SU-DHL-6 (cell line): ENCODE measurements around the gene TCP11L1.

ENCODE experiments used
- H2AFZ ChIP-seq: fragments of 200-600 bp; sonication (generic); 2 replicates; pipeline ENCODE4 v1.6.1; 2014; ENCODE audit warnings: low read depth, mild to moderate bottlenecking, moderate library complexity, mixed read lengths, antibody characterized with exemption, low read length; ENCODE audit not compliant: severe bottlenecking
- H3F3A ChIP-seq: fragments of 200-600 bp; shearing (Covaris generic); 2 replicates; pipeline ENCODE4 v1.6.0; 2016; ENCODE audit warnings: antibody characterized with exemption, mild to moderate bottlenecking; ENCODE audit not compliant: insufficient read depth
- H3K27ac ChIP-seq: fragments of 200-600 bp; sonication (generic); 2 replicates; pipeline ENCODE4 v1.5.1; 2016; ENCODE audit warnings: low read depth, mild to moderate bottlenecking, low read length, moderate library complexity, mixed read lengths
- H3K27me3 ChIP-seq: fragments of 200-600 bp; sonication (generic), shearing (Covaris generic); 2 replicates; pipeline ENCODE4 v1.6.0; 2014; ENCODE audit warnings: mild to moderate bottlenecking, low read length
- H3K36me3 ChIP-seq: fragments of 200-600 bp; sonication (generic); 2 replicates; pipeline ENCODE4 v1.6.1; 2014; ENCODE audit warnings: mild to moderate bottlenecking, low read length, mixed read lengths
- H3K4me2 ChIP-seq: fragments of 300-600, 200-600 bp; shearing (Covaris generic), sonication (generic); 2 replicates; pipeline ENCODE4 v1.6.0; 2014; ENCODE audit warnings: low read length, low read depth, mild to moderate bottlenecking; ENCODE audit not compliant: poor library complexity, severe bottlenecking
- H3K4me3 ChIP-seq: fragments of 200-600 bp; sonication (generic); 2 replicates; pipeline ENCODE4 v1.5.1; 2014; ENCODE audit warnings: antibody characterized with exemption, low read length, mild to moderate bottlenecking, mixed read lengths; ENCODE audit not compliant: insufficient read depth, poor library complexity, severe bottlenecking
- H3K79me2 ChIP-seq: fragments of 200-600 bp; sonication (generic); 2 replicates; pipeline ENCODE4 v1.6.1; 2014; ENCODE audit warnings: mild to moderate bottlenecking, low read length, moderate library complexity; ENCODE audit not compliant: insufficient read depth
- H3K9ac ChIP-seq: fragments of 200-600 bp; sonication (generic); 2 replicates; pipeline ENCODE4 v1.7.0; 2014; ENCODE audit warnings: mild to moderate bottlenecking, low read length
- H3K9me2 ChIP-seq: fragments of 200-600 bp; sonication (generic); replicated peaks from 2 replicates; pipeline ENCODE4 v1.6.1; 2014; ENCODE audit warnings: low read length; ENCODE audit not compliant: insufficient read depth
- H3K9me3 ChIP-seq: fragments of 200-600 bp; sonication (generic); 2 replicates; pipeline ENCODE4 v1.6.1; 2014; ENCODE audit warnings: low read length, mixed read lengths; ENCODE audit not compliant: insufficient read depth
- H4K20me1 ChIP-seq: fragments of 200-600 bp; sonication (generic); 2 replicates; pipeline ENCODE4 v1.6.1; 2014; ENCODE audit warnings: low read depth, mild to moderate bottlenecking, antibody characterized with exemption, low read length, moderate library complexity, mixed read lengths
- CTCF ChIP-seq: fragments of 200-600 bp; sonication (generic); IDR thresholded peaks from one replicate; pipeline ENCODE4 v1.5.1; 2017; ENCODE audit warnings: antibody characterized with exemption, mild to moderate bottlenecking, low read length, moderate library complexity; ENCODE audit not compliant: insufficient read depth, poor library complexity, severe bottlenecking
- EZH2phosphoT487 ChIP-seq: fragments of 200-600 bp; sonication (generic), shearing (Covaris generic); conservative IDR thresholded peaks from 2 replicates; pipeline ENCODE4 v1.6.1; 2018; ENCODE audit warnings: mild to moderate bottlenecking, antibody characterized with exemption, low read length, moderate library complexity, mixed read lengths

TCP11L1 gene

DNA sequence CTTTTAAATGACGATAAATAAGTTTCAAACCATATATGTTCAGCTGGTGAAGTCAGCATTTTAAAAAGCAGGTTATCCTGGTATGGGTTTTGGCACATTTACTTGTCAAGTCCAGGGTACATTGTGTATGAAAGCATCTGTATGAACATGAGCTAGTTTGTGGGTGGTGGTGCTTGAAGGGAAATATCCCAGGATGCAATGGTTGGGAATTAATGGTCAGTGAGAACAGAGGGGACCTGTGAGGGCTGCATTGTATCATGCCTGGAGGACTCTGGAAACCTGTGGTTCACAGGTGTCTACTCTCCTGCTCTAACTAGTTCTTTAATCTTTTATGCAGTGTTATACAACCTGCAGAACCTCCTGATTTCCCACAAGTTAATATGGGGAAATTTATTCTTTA lies 17.9 kb upstream of the TCP11L1 start:
- no peak overlapping the region for H3K9ac ChIP-seq

DNA sequence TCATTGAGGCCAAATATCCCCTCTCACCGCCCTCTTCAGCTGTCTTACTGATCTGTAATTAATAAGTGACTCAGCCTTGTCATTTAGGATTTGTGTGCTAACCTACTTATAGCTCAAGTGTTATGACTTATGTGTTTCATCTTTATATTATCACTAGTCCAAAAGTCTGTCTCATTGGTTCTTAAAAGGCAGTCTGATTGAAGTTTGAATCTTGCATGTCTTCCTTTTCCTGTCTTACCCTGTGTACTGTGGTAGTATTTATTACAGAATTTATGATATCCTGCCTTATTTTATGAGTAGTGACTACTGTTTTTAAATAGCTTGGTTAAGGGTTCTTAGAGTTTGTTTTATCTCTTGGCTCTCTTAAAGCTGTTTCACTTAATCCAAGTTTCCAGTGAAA lies 17.4 kb upstream of the TCP11L1 start:
- Histone ChIP-seq H4K20me1 (no peaks in the 10 kb centered on the region), H3K79me2 (no peaks in the 10 kb centered on the region), H3K36me3 (no peaks in the 10 kb centered on the region), H3K4me3 (no peak overlapping the region), H3K9me2 (no peaks in the 10 kb centered on the region), H3K4me2 (no peak overlapping the region), H2AFZ (no peak overlapping the region), H3K27me3 (no peaks in the 10 kb centered on the region), H3K9ac (no peak overlapping the region), H3F3A (no peaks in the 10 kb centered on the region), H3K9me3 (no peaks in the 10 kb centered on the region), H3K27ac (no peak overlapping the region)
- no peak for TF ChIP-seq CTCF
- no peak for TF ChIP-seq EZH2phosphoT487

More for the DNA sequence above, 17.9 kb upstream of the TCP11L1 start:
- no peaks in the 10 kb centered on the region for H3K36me3 ChIP-seq
- H3K4me2 ChIP-seq = no peak overlapping the region
- TF ChIP-seq EZH2phosphoT487 = no peak
- H3K27ac ChIP-seq = no peak overlapping the region
- no peak overlapping the region for H3K4me3 ChIP-seq
- no peaks in the 10 kb centered on the region for H4K20me1 ChIP-seq
- H3F3A ChIP-seq = no peaks in the 10 kb centered on the region
- no peak overlapping the region for H2AFZ ChIP-seq
- no peaks in the 10 kb centered on the region for H3K27me3 ChIP-seq
- no peaks in the 10 kb centered on the region for H3K9me3 ChIP-seq
- H3K9me2 ChIP-seq = no peaks in the 10 kb centered on the region
- no peaks in the 10 kb centered on the region for H3K79me2 ChIP-seq

DNA sequence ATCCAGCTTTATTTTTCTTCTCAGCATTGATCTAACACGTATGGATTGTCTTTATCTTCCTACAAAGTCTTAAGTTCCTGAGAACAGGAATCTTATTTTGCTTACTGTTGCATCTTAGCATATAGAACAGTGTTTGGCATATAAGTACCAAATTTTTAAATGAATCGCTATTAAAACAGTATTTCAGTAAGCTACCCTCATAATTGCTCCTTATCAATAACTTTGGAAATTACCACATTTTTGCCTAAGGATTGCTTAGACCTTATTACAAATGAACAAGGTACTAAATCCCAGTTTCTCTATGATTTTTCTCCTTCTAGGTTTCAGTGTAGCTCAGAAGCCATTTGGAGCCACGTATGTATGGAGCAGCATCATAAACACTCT lies 14.0 kb upstream of the TCP11L1 start:
- Histone ChIP-seq H3K4me2 (no peak overlapping the region), H3K9ac (no peak overlapping the region), H3K27ac (no peak overlapping the region), H4K20me1 (no peaks in the 10 kb centered on the region), H2AFZ (no peak overlapping the region), H3K36me3 (no peaks in the 10 kb centered on the region), H3K4me3 (no peak overlapping the region), H3K9me2 (no peaks in the 10 kb centered on the region), H3K27me3 (no peaks in the 10 kb centered on the region), H3K79me2 (no peaks in the 10 kb centered on the region), H3F3A (no peaks in the 10 kb centered on the region), H3K9me3 (no peaks in the 10 kb centered on the region)
- TF ChIP-seq CTCF (no peak), EZH2phosphoT487 (no peak)

GRCh38 chr11:33027233-33027632 lies 12.1 kb upstream of the TCP11L1 start:
- H3F3A ChIP-seq = no peaks in the 10 kb centered on the region
- no peaks in the 10 kb centered on the region for H3K36me3 ChIP-seq
- no peak for TF ChIP-seq EZH2phosphoT487
- no peak for TF ChIP-seq CTCF
- no peaks in the 10 kb centered on the region for H3K9me3 ChIP-seq
- H3K79me2 ChIP-seq = no peaks in the 10 kb centered on the region
- no peak overlapping the region for H3K27ac ChIP-seq
- H3K9me2 ChIP-seq = no peaks in the 10 kb centered on the region
- no peak overlapping the region for H3K4me2 ChIP-seq
- H3K27me3 ChIP-seq = no peaks in the 10 kb centered on the region
- H2AFZ ChIP-seq = no peak overlapping the region
- no peaks in the 10 kb centered on the region for H4K20me1 ChIP-seq
- no peak overlapping the region for H3K4me3 ChIP-seq
- H3K9ac ChIP-seq = no peak overlapping the region
